Endothelial cell of umbilical vein (primary cell): ENCODE results near the gene TENM4.

ENCODE experiments used
- CTCF ChIP-seq, 2 donors: IDR thresholded peaks; 1 replicate in 1 of 2; 2 replicates in 1 of 2; pipeline ENCODE4 v1.5.1; 2011; ENCODE audit warnings: low read length in 2 of 2, mild to moderate bottlenecking in 2 of 2, moderate library complexity in 2 of 2, control low read depth in 1 of 2, inconsistent platforms in 1 of 2, low read depth in 1 of 2; ENCODE audit not compliant: insufficient read depth in 1 of 2; ENCODE audit errors: extremely low read depth in 1 of 2
- EZH2 ChIP-seq: IDR thresholded peaks from 2 replicates; pipeline ENCODE4 v1.6.1; 2012; ENCODE audit warnings: borderline replicate concordance, low read depth, mild to moderate bottlenecking, moderate library complexity, low read length, inconsistent platforms; ENCODE audit not compliant: severe bottlenecking
- JUN ChIP-seq: IDR thresholded peaks from 2 replicates; pipeline ENCODE4 v1.6.1; 2011; ENCODE audit warnings: borderline replicate concordance, low read depth; ENCODE audit not compliant: insufficient read length, insufficient read depth
- MYC ChIP-seq: IDR thresholded peaks from one replicate; pipeline ENCODE4 v1.6.1; 2011; ENCODE audit warnings: mild to moderate bottlenecking, low read depth, low read length
- POLR2A ChIP-seq: IDR thresholded peaks from 2 replicates; pipeline ENCODE4 v1.6.1; 2012; ENCODE audit warnings: low read depth, mild to moderate bottlenecking, control low read depth, low read length
- POLR2AphosphoS5 ChIP-seq: IDR thresholded peaks from 2 replicates; pipeline ENCODE4 v1.6.1; 2012; ENCODE audit warnings: low read depth, mild to moderate bottlenecking, control low read depth, low read length, moderate library complexity; ENCODE audit not compliant: insufficient read depth

DNA sequence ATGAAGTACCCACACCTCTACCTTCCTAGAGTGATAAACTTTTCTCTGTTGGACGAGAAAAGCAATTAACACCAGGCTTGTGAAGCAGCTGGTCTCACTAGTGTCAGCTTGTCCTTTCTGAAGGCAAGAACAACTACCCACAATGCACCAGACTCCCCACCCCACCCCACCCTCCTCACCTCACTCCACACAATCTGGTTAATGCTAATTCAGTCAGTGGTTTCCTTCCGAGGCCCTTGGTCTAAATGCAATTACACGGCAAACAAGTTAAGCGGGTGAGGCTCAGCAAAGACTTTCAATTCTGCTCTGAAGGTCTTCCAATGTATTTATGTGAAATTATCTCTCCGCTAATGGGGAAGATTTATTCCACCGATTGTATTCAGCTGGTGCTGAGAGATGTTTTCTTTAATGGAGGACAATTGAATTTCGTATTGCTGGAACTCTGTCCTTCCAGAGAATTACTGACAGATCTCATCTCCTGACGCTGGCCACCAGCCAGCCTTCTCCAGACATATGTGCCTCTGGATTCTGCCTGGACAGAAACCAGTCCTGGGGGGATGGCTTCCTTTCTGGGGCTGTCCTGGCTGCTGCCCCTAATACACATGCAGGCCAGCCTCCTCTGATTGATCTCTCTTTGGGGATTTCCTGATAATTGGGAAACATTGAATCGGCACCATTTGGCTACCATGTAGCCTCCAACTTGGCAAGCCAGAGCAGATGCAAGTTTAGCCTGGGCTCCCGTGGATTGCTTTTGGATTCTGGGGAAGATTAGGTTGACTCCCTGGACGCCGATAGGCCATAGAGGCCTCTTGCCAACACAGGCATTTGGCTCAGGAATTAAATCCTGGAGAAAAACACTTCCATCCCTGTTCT is 700.4 kb downstream of the TENM4 start:
- no peak for TF ChIP-seq CTCF (IDR thresholded peaks at IDR 0.05; ENCODE audit: extremely low read depth in 1 of 2, insufficient read depth in 1 of 2, low read depth in 1 of 2, low read length in 2 of 2)
- no peak for TF ChIP-seq POLR2A
- TF ChIP-seq EZH2: no peak
- TF ChIP-seq POLR2AphosphoS5: no peak
- TF ChIP-seq JUN: no peak
- no peak for TF ChIP-seq MYC
